Type B pancreatic cell (in vitro differentiated cells): ENCODE data around the gene RUNX2. TPM values are rescaled to one million over a fixed set of nuclear protein-coding genes. Genes with fewer than 3 reads are reported as not detected.

ENCODE experiments used
- DNase-seq: peaks from one replicate; pipeline ENCODE4 v3.0.0; 2021; ENCODE audit warnings: mixed read lengths; ENCODE audit not compliant: unreplicated experiment; ENCODE audit errors: extremely low spot score
- H3K27ac Mint-ChIP-seq: 2 replicates; pipeline ENCODE4 v1.8.0; 2021; ENCODE audit warnings: mild to moderate bottlenecking, mixed read lengths
- H3K27me3 Mint-ChIP-seq: 2 replicates; pipeline ENCODE4 v1.8.0; 2021; ENCODE audit warnings: mixed read lengths
- H3K36me3 Mint-ChIP-seq: 2 replicates; pipeline ENCODE4 v1.8.0; 2021; ENCODE audit warnings: mixed read lengths
- H3K4me1 Mint-ChIP-seq: one replicate; pipeline ENCODE4 v1.8.0; 2021; ENCODE audit warnings: mixed read lengths; ENCODE audit not compliant: unreplicated experiment
- H3K4me3 Mint-ChIP-seq: 2 replicates; pipeline ENCODE4 v1.8.0; 2021; ENCODE audit warnings: mild to moderate bottlenecking, mixed read lengths
- H3K9me3 Mint-ChIP-seq: 2 replicates; pipeline ENCODE4 v1.8.0; 2021; ENCODE audit warnings: mixed read lengths
- CTCF ChIP-seq: fragments of 200-600 bp; sonication (generic); conservative IDR thresholded peaks from 2 replicates; pipeline ENCODE4 v1.5.0; 2021; ENCODE audit warnings: antibody characterized with exemption, mild to moderate bottlenecking
- total RNA-seq: library from RNA; stranded (reverse); gene quantifications from 2 replicates; pipeline ENCODE4 v1.2.1, GENCODE V29; 2021; ENCODE audit warnings: low replicate concordance

Gene RUNX2
- total RNA-seq, 1 donor from 2014 or later = 6.0 TPM

GRCh38 chr6:45326698-45327417 lies 1.3 kb upstream of the RUNX2 start:
- no peak for TF ChIP-seq CTCF
- Mint-ChIP-seq H3K4me3 (no peak overlapping the region), H3K36me3 (no peaks in the 10 kb centered on the region), H3K27me3 (no peaks in the 10 kb centered on the region), H3K4me1 (peaks cover 35% of the 10 kb centered on the region), H3K27ac (no peak overlapping the region), H3K9me3 (no peaks in the 10 kb centered on the region)
- DNase-seq = no peak

GRCh38 chr6:45328523-45328922 lies 393 bp downstream of the RUNX2 start:
- Mint-ChIP-seq H3K9me3 (no peaks in the 10 kb centered on the region), H3K4me3 (peak overlapping the region; percentile 72), H3K27me3 (no peaks in the 10 kb centered on the region), H3K27ac (no peak overlapping the region), H3K4me1 (peaks cover 31% of the 10 kb centered on the region), H3K36me3 (no peaks in the 10 kb centered on the region)
- no peak for DNase-seq
- TF ChIP-seq CTCF = no peak

- Mint-ChIP-seq H3K9me3 (no peaks in the 10 kb centered on the region), H3K4me3 (no peak overlapping the region), H3K27me3 (no peaks in the 10 kb centered on the region), H3K27ac (no peak overlapping the region), H3K36me3 (no peaks in the 10 kb centered on the region), H3K4me1 (no peaks in the 10 kb centered on the region)
- no peak for DNase-seq
- TF ChIP-seq CTCF = no peak
Observed at GRCh38 chr6:45344900-45345299, 16.8 kb downstream of the RUNX2 start.

GRCh38 chr6:45350186-45350710 lies 22.1 kb downstream of the RUNX2 start:
- Mint-ChIP-seq H3K27ac (no peak overlapping the region), H3K27me3 (no peaks in the 10 kb centered on the region), H3K4me3 (no peak overlapping the region), H3K36me3 (peaks cover 7% of the 10 kb centered on the region), H3K9me3 (no peaks in the 10 kb centered on the region), H3K4me1 (no peaks in the 10 kb centered on the region)
- no peak for TF ChIP-seq CTCF
- DNase-seq = no peak

- Mint-ChIP-seq H3K9me3 (no peaks in the 10 kb centered on the region), H3K27me3 (no peaks in the 10 kb centered on the region), H3K27ac (no peak overlapping the region), H3K4me1 (no peaks in the 10 kb centered on the region), H3K4me3 (no peak overlapping the region), H3K36me3 (peaks cover 7% of the 10 kb centered on the region)
- TF ChIP-seq CTCF = no peak
- DNase-seq = no peak
Observed at GRCh38 chr6:45351076-45351475, 22.9 kb downstream of the RUNX2 start.
